NCI-H146 treated with DMSO at 0.1 percent for 48 hours (cell line): ENCODE results near the gene SPRTN.
"Not testable (repeated sequence)": the region's sequence is repeated elsewhere in the genome, so short reads cannot be mapped to it uniquely, and the experiment has no call there.

Experiments
- DNase-seq: peaks from one replicate; lab custom pipeline; 2025; ENCODE audit not compliant: unreplicated experiment; lab: John Stamatoyannopoulos, UW

The SPRTN gene

DNA sequence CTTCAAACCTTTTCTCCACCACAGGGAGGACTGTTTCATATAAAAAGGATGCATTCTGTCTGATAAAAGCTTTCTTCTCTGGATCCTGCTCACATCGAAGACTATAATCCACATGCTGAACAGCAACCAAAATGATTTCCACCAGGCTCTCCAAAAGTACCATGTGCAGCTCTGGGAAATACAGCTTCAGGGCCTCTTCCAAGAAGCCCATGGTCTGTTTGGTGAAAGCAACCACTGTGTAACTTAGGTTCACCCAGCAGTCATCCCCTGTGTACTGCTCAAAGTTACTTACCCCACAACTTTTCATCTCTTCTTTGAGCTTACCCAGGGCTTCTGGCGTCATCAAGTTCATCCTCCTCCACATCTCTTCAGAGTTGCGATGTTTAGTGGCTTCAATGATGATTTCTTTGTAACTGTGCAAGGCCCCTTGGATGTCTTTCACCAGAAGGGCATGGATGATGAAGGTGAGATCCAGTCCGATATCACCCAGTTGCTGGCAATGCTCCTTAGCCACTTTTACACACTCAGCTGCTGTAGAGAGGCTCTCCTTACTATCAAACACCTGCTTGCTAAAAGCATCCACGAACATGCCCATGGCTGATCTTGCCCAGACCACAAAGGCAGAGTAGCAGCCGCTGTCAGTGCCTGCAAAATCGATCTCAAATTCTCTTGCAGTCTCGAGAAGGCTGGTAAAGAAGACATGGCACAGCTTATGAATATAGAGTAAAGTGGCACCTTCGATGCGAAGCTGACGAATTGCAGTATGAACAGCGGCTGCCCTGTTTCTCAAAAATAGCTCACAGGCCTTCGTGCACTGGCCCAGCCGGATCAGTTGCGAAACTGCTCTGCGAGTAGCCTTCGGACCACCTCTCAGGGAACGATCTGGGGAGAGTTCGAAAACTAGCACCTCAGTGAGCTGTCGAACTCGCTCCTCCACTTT is 2.2 kb upstream of the SPRTN start:
- DNase-seq: no peak

- DNase-seq: no peak
Measured at GRCh38 chr1:231337043-231337471, 1.0 kb upstream of the SPRTN start.

DNA sequence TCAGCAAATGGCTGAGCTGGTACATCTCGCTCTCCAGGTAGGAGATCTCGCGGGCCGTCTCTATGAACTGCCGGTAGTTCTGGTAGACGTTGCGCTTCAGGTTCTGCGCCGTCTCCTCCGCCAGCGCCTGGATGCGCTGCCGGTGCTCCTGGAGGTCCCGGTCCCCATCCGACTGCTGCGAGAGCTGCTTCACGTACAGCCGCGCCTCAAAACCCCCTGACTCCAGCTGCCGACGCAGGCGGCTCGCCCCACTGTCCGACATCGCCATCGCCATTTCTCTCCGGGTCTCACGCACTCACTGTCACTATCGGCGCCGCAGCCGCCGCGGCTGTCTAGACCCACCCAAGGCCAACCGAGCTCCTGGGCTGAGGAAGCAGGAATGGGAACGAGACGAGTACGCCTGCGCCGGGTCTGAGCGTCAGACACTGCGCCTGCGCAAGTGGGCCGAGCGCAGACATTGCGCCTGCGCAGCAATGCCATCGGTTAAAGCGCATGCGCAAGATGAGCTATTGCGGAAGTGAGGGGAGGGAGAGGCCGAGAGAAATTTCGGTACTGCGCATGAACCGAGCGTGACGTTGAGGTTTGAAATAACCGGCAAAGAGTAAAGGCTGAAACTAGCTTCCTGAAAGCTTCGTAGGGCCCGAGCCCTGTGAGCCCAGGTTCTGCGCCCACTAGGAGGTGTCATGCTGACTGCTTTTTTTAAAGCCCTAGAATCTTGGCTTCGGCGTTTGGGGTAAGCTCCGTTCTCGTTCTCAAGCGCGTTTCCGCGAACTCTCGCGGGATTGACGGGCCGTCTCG is 422 bp upstream of the SPRTN start, which contains the start of gene EXOC8:
EXOC8 (minus strand) TSS at position 381 of the 798 bp plus-strand sequence; CDS start at position 274, 107 bp downstream.
- DNase-seq: peak; percentile 94

GRCh38 chr1:231340328-231341013 is 2.4 kb downstream of the SPRTN start:
- DNase-seq: no peak

- no peak for DNase-seq
Measured at GRCh38 chr1:231347961-231348360, 9.9 kb downstream of the SPRTN start.

DNA sequence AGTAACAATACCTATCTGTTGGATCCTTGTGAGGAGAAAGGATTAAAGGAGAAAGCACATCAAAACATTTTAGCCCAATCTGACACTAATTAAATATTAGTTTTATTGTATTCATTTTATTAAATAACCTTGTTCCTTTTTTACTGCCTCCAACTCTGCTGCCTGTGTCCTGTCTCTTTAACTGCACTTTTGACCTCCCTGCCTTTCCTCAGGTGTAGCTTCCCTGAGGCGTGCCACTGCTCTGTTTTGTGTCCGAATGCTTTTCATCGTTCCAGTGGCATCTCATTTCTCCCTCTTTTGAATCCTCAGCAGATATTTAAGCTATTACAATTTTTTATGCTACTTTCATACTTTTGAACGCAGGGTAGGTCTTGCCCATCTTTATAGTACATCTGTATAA is 10.3 kb downstream of the SPRTN start:
- no peak for DNase-seq

GRCh38 chr1:231348856-231349255 is 10.8 kb downstream of the SPRTN start:
- DNase-seq: not testable (repeated sequence)

DNA sequence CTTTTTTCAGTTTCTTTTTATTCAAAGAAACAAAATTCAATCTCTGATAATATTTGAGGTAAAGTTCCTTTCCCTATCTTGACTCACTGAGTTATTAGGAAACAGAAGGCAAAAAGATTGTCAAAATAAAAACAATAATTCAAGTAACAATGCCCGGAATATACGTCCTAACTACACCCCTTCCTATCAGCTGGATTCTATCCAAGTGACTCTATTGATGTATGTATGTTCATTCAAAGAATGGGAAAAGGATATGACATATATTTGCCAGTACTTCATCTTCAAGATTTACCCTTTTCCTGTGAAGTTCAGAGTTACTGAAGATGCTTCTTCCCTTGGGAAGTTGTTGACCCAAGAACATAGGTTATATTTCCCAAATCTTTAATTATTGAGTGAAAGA is 13.7 kb downstream of the SPRTN start:
- DNase-seq: no peak

GRCh38 chr1:231353086-231353485 is 15.0 kb downstream of the SPRTN start:
- no peak for DNase-seq

- DNase-seq: no peak
Measured at GRCh38 chr1:231354330-231355020, 16.4 kb downstream of the SPRTN start.

DNA sequence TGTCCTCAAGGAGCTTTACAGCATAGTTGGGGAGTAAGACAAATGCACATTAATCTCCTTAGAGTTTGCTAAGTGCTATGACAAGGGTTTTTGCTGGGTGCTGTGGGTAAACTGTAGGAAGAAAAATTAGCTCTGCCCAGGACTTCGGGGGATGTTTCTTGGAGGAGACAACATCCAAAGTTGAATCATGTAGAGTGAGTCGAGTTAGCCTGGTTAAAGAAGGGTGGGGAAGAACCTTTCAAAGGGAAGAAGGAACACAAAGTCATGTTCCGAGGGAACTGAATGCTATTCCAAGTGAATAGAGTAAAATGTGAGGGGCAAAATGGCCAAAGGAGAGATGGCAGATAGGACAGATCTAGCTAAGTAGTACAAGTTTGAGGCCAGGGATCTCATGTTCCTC is 17.1 kb downstream of the SPRTN start:
- no peak for DNase-seq

GRCh38 chr1:231357187-231357772 is 19.2 kb downstream of the SPRTN start:
- no peak for DNase-seq

DNA sequence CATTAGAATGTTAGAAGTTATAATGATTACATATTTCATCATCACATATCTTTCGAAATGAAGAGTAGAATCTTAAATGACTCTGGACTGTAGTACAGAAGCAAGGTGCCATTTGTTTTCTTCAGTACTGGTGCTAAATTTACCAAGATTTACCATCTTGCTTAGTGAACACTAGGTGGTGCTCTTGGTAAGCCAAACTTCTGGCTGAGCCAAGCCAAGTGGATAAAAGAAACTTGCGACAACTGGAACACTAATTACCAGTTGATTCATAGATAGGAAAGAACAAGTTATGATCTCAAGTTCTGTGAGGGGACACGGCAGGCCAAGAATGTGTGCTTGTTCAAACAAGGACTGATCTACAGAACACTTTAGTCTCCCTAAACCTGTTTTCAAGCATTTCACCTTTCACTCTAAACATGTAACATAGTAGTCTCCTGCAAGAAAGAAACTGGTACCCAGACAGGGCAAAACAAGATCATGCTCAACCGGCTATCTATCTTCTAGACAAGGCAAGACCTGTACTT is 19.8 kb downstream of the SPRTN start:
- peak; percentile 54 for DNase-seq

- DNase-seq: no peak
Measured at GRCh38 chr1:231359113-231359512, 21.0 kb downstream of the SPRTN start.

- DNase-seq: no peak
Measured at GRCh38 chr1:231362325-231362724, 24.2 kb downstream of the SPRTN start.

GRCh38 chr1:231363624-231364023 is 25.5 kb downstream of the SPRTN start:
- no peak for DNase-seq

DNA sequence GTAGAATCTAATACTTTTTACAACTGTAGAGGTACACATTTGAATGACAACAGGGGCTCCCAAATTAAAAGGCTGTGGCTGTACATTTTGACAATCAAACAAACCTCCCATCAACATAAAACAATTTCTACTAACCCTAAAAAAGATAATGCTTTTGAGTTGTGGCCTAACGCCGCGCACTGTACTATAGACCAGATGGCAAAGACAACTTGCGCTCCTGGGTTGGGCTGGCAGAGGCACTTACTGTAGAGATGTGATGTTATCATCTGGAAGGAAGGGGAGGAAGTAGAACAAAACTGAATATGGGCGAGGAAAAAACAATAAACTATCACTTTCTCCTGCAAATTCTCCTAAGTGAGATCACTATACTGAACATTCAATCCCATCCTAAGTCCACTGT is 26.1 kb downstream of the SPRTN start:
- no peak for DNase-seq

DNA sequence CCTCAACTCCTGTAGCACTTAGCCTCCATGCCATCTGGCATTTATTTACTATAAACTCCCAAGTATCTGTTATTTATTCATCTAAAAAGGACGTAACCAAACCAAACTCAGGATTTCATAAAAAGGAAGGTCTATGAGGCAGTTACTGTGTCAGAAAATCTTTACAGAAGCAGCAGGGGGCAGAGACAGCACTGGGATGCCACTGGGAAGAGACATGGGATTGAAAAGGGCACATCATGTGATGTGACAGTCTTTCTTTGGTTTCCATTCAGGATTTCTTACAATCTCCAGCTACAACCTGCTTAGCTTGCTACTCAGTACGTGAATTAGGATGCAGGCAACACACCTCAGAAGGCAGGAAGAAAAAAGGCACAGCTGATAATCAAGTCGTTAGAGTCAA is 31.2 kb downstream of the SPRTN start:
- no peak for DNase-seq

GRCh38 chr1:231372501-231372900 is 34.4 kb downstream of the SPRTN start:
- DNase-seq: no peak

DNA sequence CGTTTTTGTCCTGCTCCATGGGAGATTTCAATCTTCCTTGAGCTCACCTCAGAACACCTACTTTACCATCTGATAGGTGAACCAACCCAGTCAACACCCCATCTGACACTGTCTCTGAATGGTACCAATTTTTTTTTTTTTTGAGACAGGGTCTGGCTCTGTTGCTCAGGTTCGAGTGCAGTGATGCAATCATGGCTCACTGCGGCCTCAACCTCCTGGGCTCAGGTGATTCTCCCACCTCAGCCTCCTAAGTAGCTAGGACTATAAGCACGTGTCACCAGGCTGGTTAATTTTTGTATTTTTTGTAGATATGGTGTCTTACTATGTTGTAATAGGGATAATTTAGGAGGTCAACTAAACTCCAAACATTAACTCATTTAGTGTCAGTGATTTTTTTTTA is 36.3 kb downstream of the SPRTN start:
- no peak for DNase-seq
